PC-3 (cell line): ENCODE results near the gene CELF2. TPM values are rescaled to one million over a fixed set of nuclear protein-coding genes. Genes with fewer than 3 reads are reported as not detected.
"Not testable (repeated sequence)": the region's sequence is repeated elsewhere in the genome, so short reads cannot be mapped to it uniquely, and the experiment has no call there.

Source experiments
- ATAC-seq: fragments of 200-7000 bp; cut with Tn5 transposase; 2 replicates; pipeline ENCODE4 v1.9.1; 2020; ENCODE audit warnings: mild to moderate bottlenecking, moderate library complexity
- BruUV-seq: library from RNA; stranded (reverse); fragments of 400-500 nt; replicated peaks from 2 replicates; lab custom pipeline; 2021; lab: Mats Ljungman, UMichigan
- CTCF ChIA-PET: fragments of 300-600 bp; sonication (Branson Sonifier 250); formaldehyde crosslinking; loops from one replicate; lab custom pipeline; 2022; ENCODE audit warnings: antibody characterized with exemption; lab: Charles Lee
- POLR2A ChIA-PET: fragments of 300-600 bp; sonication (Branson Sonifier 250); formaldehyde crosslinking; loops from one replicate; lab custom pipeline; 2022; ENCODE audit warnings: antibody characterized with exemption; ENCODE audit not compliant: unreplicated experiment; lab: Charles Lee
- DNase-seq: peaks from one replicate; pipeline ENCODE4 v3.0.0-alpha.2; 2015
- H2AFZ ChIP-seq: fragments of 300-600 bp; sonication (generic); 2 replicates; pipeline ENCODE4 v1.6.0; 2016; ENCODE audit warnings: antibody characterized with exemption, low read length
- H3F3A ChIP-seq: fragments of 300-600 bp; sonication (generic); one replicate; pipeline ENCODE4 v1.6.0; 2017; ENCODE audit warnings: antibody characterized with exemption, low read length, control low read depth, mild to moderate bottlenecking; ENCODE audit not compliant: unreplicated experiment
- H3K27ac ChIP-seq: fragments of 300-600 bp; sonication (generic); 2 replicates; pipeline ENCODE4 v1.5.1; 2016; ENCODE audit warnings: mild to moderate bottlenecking, low read length
- H3K27me3 ChIP-seq: fragments of 300-600 bp; sonication (generic); 2 replicates; pipeline ENCODE4 v1.6.1; 2016; ENCODE audit warnings: low read length, mixed read lengths
- H3K36me3 ChIP-seq: fragments of 300-600 bp; sonication (generic); 2 replicates; pipeline ENCODE4 v1.6.1; 2016; ENCODE audit warnings: low read depth, mixed run types, low read length, mixed read lengths
- H3K4me1 ChIP-seq: fragments of 300-600 bp; sonication (generic); 2 replicates; pipeline ENCODE4 v1.5.1; 2016; ENCODE audit warnings: low read length; ENCODE audit not compliant: insufficient read depth
- H3K4me2 ChIP-seq: fragments of 300-600 bp; sonication (generic); 2 replicates; pipeline ENCODE4 v1.6.0; 2016; ENCODE audit warnings: low read length
- H3K4me3 ChIP-seq: fragments of 300-600 bp; sonication (generic); 2 replicates; pipeline ENCODE4 v1.5.1; 2016; ENCODE audit warnings: mild to moderate bottlenecking, low read length, mixed read lengths
- H3K79me2 ChIP-seq: fragments of 300-600 bp; sonication (generic); 2 replicates; pipeline ENCODE4 v1.6.1; 2017; ENCODE audit warnings: low read length, mixed read lengths
- H3K9ac ChIP-seq: fragments of 300-600 bp; sonication (generic); 2 replicates; pipeline ENCODE4 v1.6.0; 2016; ENCODE audit warnings: mild to moderate bottlenecking, low read length
- H3K9me2 ChIP-seq: fragments of 300-600 bp; sonication (generic); replicated peaks from 2 replicates; pipeline ENCODE4 v1.6.1; 2016; ENCODE audit warnings: mixed run types, low read length, mixed read lengths
- H3K9me3 ChIP-seq: fragments of 300-600 bp; sonication (generic); 2 replicates; pipeline ENCODE4 v1.6.1; 2016; ENCODE audit warnings: low read length, mixed read lengths
- H4K20me1 ChIP-seq: fragments of 300-600 bp; sonication (generic); 2 replicates; pipeline ENCODE4 v1.6.1; 2016; ENCODE audit warnings: low read length, mixed read lengths
- CTCF ChIP-seq: fragments of 300-600 bp; sonication (generic); conservative IDR thresholded peaks from 2 replicates; pipeline ENCODE4 v1.5.1; 2017; ENCODE audit warnings: antibody characterized with exemption, low read depth, mild to moderate bottlenecking, low read length
- EZH2 ChIP-seq: fragments of 300-600 bp; sonication (generic); IDR thresholded peaks from one replicate; pipeline ENCODE4 v1.6.1; 2017; ENCODE audit warnings: antibody characterized with exemption, mild to moderate bottlenecking, low read length; ENCODE audit not compliant: unreplicated experiment
- EZH2phosphoT487 ChIP-seq: fragments of 300-600 bp; sonication (generic); IDR thresholded peaks from 2 replicates; pipeline ENCODE4 v1.6.1; 2018; ENCODE audit warnings: mild to moderate bottlenecking, antibody characterized with exemption, low read length, borderline replicate concordance
- intact Hi-C: fragments of 100-400 bp; cut with micrococcal nuclease; formaldehyde crosslinking; loops from 2 replicates; pipeline ENCODE4 v1.9.0; 2023
- total RNA-seq: library from RNA; depleted of rRNA; stranded (reverse); fragments of >200 nt; gene quantifications from 2 replicates; pipeline ENCODE4 v1.2.3, GENCODE V29; 2014

Gene CELF2
- total RNA-seq, 1 experiment from 2014 or later = not detected

GRCh38 chr10:11345224-11346054, 327.8 kb downstream of the CELF2 start:
- Histone ChIP-seq H2AFZ (no peak overlapping the region), H3K9me3 (no peaks in the 10 kb centered on the region), H3K4me2 (no peak overlapping the region), H3K9me2 (no peaks in the 10 kb centered on the region), H3K79me2 (no peaks in the 10 kb centered on the region), H3K27me3 (peaks cover under 1% of the 10 kb centered on the region; the same call in 1 of the 2 replicates), H3K36me3 (no peaks in the 10 kb centered on the region), H3K27ac (no peak overlapping the region), H3F3A (no peaks in the 10 kb centered on the region), H3K9ac (no peak overlapping the region), H4K20me1 (no peaks in the 10 kb centered on the region), H3K4me3 (no peak overlapping the region), H3K4me1 (no peaks in the 10 kb centered on the region)
- DNase-seq (peak; percentile 5), ATAC-seq (no peak)
- BruUV-seq = no TSS peak
- ChIA-PET POLR2A (no interaction called here), CTCF (no interaction called here)
- TF ChIP-seq EZH2phosphoT487 (no peak), CTCF (no peak), EZH2 (no peak)
- intact Hi-C loops = no loop called here

GRCh38 chr10:11347580-11347979, 329.9 kb downstream of the CELF2 start:
- H3K4me2 ChIP-seq, POLR2A ChIA-PET, ATAC-seq, DNase-seq, H2AFZ ChIP-seq, BruUV-seq, intact Hi-C loops, H3K27ac ChIP-seq, H3K79me2 ChIP-seq, H3K9ac ChIP-seq, H3K4me1 ChIP-seq, H3K27me3 ChIP-seq, H4K20me1 ChIP-seq, H3K9me2 ChIP-seq, H3K9me3 ChIP-seq, CTCF ChIA-PET, H3K36me3 ChIP-seq, H3F3A ChIP-seq, H3K4me3 ChIP-seq: not testable (repeated sequence)

GRCh38 chr10:11351801-11352200, 334.1 kb downstream of the CELF2 start:
- ChIA-PET POLR2A (no interaction called here), CTCF (no interaction called here)
- Histone ChIP-seq H3K4me3 (no peak overlapping the region), H3K9ac (no peak overlapping the region), H2AFZ (no peak overlapping the region), H3K9me2 (no peaks in the 10 kb centered on the region), H3K36me3 (no peaks in the 10 kb centered on the region), H3K9me3 (no peaks in the 10 kb centered on the region), H3K27me3 (no peaks in the 10 kb centered on the region; the same call in 1 of the 2 replicates), H3K79me2 (no peaks in the 10 kb centered on the region), H3K4me1 (no peaks in the 10 kb centered on the region), H3K27ac (no peak overlapping the region), H3K4me2 (no peak overlapping the region), H4K20me1 (no peaks in the 10 kb centered on the region), H3F3A (no peaks in the 10 kb centered on the region)
- ATAC-seq (no peak), DNase-seq (no peak)
- BruUV-seq = no TSS peak
- intact Hi-C loops = no loop called here
- TF ChIP-seq EZH2phosphoT487 = no peak
- TF ChIP-seq EZH2 = no peak
- TF ChIP-seq CTCF = no peak
